ENCODE data around the gene TAL1.

The TAL1 gene

DNA sequence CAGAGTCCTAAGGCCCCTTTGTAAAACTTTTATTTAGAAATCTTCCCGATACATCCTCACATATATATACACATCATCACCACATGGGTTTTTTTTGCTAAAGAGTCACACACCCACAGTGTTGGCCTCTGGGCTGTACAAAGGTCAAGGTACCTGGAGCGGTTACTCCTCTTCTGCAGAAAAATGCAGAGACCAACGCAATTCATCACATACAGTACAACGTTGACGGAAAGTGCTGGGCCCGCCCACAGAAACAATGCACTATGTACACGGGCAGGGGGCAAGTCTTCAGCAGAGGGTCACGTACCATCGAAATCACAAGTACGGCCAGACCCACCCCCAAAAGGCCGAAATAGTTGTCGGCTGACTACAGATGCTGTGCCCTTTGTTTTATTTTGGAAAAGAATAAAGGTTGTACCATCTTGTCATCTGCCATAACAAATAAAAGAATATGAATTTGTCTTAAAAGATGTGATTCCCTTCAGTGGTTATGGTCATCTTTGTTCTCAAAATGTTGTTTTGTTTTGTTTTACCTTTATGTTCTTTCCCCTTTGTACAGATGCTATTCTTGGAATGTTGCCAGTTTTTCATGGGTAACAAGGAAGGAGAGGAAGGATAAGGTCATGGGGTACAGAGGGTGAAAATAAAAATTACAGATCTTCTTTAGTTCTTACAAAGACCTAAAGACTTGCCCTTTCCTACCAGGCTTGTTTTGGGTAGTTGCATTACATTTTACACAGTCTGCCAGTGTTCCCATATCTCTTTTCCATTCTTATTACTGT is 15.6 kb downstream of the TAL1 start:
- no peaks in the 10 kb centered on the region for H3K4me1 ChIP-seq (ENCODE audit: control insufficient read depth, insufficient read depth, low read length)
- H3K27ac ChIP-seq (ENCODE audit: low read depth, low read length): no peak overlapping the region
- peaks cover 4% of the 10 kb centered on the region for H3K27me3 ChIP-seq (ENCODE audit: control insufficient read depth, insufficient read depth, low read length)
- H3K4me3 ChIP-seq (ENCODE audit: low read length): no peak overlapping the region
- no peak overlapping the region for H3K9ac ChIP-seq (ENCODE audit: low read length)
- H3K36me3 ChIP-seq (ENCODE audit: control insufficient read depth, insufficient read depth, low read length): no peaks in the 10 kb centered on the region

DNA sequence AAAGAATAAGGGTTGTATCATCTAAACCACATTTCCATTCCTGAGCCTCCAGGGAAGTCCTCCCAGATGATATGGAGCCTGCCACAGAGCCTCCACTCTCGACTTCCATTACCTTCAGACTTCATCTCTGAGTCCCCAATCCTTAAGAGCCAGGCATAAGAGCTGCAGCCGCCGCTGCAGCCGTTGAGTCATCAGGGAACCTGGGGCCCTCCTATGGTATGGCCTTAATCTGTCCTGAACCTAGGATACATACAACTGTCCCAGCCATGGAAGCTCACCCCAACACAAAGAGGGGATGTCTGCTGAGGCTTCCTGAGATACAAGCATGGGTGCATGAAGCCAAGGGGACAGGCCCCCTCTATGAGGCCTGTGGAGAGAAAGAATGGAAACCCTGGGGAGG is 16.3 kb downstream of the TAL1 start:
- H3K27me3 ChIP-seq (ENCODE audit: control insufficient read depth, insufficient read depth, low read length): no peaks in the 10 kb centered on the region
- no peak overlapping the region for H3K27ac ChIP-seq (ENCODE audit: low read depth, low read length)

DNA sequence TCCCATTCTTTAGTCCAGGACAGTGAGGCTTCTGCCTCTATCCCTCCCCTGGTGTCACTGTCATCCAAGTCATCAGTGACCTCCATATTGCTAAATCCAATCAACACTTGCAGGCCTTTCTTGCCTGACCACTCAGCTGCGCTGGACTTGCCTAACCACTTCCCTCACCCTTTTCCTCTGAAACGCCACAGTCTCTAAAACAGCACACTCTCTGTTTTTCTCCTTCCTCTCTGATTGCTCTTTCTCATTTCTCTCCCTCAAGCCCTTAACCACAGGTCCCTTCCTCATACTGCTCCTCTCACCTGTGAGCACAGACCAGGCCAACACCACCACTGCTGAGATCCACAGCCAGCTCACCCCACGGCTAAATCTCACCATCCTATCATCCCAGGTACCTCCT is 17.5 kb downstream of the TAL1 start:
- Histone ChIP-seq H3K36me3 (ENCODE audit: control insufficient read depth, insufficient read depth, low read length) (no peaks in the 10 kb centered on the region), H3K9ac (ENCODE audit: low read length) (no peak overlapping the region), H3K27me3 (ENCODE audit: control insufficient read depth, insufficient read depth, low read length) (no peaks in the 10 kb centered on the region), H3K27ac (ENCODE audit: low read depth, low read length) (no peak overlapping the region), H3K4me1 (ENCODE audit: control insufficient read depth, insufficient read depth, low read length) (no peaks in the 10 kb centered on the region), H3K4me3 (ENCODE audit: low read length) (no peak overlapping the region)

More for the DNA sequence above, 16.3 kb downstream of the TAL1 start:
- H3K36me3 ChIP-seq (ENCODE audit: control insufficient read depth, insufficient read depth, low read length): no peaks in the 10 kb centered on the region
- H3K4me3 ChIP-seq (ENCODE audit: low read length): no peak overlapping the region
- no peak overlapping the region for H3K9ac ChIP-seq (ENCODE audit: low read length)
- H3K4me1 ChIP-seq (ENCODE audit: control insufficient read depth, insufficient read depth, low read length): no peaks in the 10 kb centered on the region

DNA sequence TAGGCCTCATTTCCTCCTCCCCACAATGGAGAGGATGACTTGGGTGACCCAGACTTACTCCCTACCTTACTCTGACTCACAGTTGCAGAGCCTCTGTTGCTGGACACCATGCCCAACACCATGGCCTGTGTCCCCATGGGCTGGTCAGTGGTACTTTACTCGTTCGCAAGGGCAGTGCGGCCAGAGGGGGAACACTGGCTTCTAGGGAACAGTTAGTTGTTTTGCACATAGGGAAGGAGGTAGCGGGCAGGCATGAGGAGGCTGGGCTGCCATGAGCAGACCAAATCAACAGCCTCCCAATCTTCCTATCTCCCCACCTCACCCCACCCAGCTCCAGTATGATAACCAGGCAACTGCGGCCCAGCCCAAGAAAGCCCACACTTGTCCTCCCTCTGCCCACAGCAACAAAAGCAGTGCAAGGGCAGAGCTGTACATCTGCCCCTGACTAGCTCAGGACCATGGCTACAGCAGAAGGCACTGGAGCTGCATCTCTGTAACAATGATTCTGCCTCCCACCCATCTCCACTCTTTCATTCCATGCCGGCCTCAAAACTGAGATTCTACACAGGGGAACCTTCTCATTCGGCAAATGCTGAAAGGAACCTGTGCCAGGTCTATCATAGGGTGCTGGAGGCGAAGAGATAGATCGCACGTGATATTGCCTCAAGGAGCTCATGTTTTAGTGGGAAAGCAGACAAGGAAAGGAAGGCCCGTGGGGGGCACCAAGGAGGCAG is 18.6 kb downstream of the TAL1 start:
- H3K9ac ChIP-seq (ENCODE audit: low read length): no peak overlapping the region
- no peaks in the 10 kb centered on the region for H3K4me1 ChIP-seq (ENCODE audit: control insufficient read depth, insufficient read depth, low read length)
- H3K36me3 ChIP-seq (ENCODE audit: control insufficient read depth, insufficient read depth, low read length): no peaks in the 10 kb centered on the region
- H3K4me3 ChIP-seq (ENCODE audit: low read length): no peak overlapping the region
- no peaks in the 10 kb centered on the region for H3K27me3 ChIP-seq (ENCODE audit: control insufficient read depth, insufficient read depth, low read length)
- no peak overlapping the region for H3K27ac ChIP-seq (ENCODE audit: low read depth, low read length)

DNA sequence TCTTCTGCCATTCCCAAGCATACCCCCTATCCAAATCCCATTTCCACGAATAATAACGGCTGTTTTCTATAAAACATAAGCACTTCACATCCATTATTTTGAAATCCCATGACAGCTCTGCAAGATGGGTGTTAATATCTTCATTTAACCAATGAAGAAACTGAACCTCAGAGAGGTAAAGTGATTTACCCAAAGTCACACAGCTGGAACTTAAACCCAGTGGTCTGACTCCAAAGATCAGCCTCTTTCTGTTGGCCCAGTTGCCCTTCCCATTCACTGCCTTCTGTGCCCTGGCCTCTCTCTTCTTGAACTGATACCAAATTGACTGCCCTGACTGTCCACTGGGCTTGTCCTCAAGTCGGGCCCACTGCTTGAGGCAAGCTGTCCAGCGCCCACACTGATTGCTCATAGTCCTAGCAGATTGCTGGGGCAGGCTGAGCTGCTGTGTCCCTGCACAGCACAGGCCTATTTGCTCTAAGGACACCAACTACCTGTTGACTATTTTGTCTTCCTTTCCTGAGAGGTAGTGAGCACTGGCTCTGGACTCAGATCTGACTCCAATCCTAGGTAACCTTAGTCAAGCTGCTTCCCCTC is 19.3 kb downstream of the TAL1 start:
- no peaks in the 10 kb centered on the region for H3K4me1 ChIP-seq (ENCODE audit: control insufficient read depth, insufficient read depth, low read length)
- H3K27ac ChIP-seq (ENCODE audit: low read depth, low read length): no peak overlapping the region

DNA sequence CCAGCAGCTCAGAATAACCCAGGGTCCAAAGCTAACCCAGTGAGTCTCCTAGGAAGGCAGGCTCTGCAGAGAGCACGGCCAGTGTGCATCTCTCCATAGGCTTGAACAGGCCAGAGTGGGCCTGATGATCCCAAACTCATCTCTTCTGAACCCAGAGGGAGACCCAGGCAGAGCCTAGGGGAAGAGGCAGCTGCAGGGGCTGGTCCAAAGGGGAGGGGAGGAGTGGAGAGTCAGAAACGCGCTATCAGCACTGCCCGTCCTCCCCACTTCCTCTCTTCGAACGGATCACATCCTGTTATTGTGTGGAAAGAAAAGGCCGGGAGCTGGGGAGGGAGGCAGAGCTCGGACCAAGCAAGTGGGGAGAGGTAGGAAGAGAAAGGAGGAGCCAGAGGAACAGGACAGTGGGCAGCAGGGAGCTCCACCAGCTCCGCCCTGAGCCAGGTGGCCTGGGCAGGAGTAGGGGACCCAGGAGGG is 20.2 kb downstream of the TAL1 start:
- Histone ChIP-seq H3K9ac (ENCODE audit: low read length) (no peak overlapping the region), H3K27me3 (ENCODE audit: control insufficient read depth, insufficient read depth, low read length) (no peaks in the 10 kb centered on the region), H3K27ac (ENCODE audit: low read depth, low read length) (no peak overlapping the region), H3K36me3 (ENCODE audit: control insufficient read depth, insufficient read depth, low read length) (no peaks in the 10 kb centered on the region), H3K4me3 (ENCODE audit: low read length) (no peak overlapping the region), H3K4me1 (ENCODE audit: control insufficient read depth, insufficient read depth, low read length) (no peaks in the 10 kb centered on the region)

More for the DNA sequence above, 19.3 kb downstream of the TAL1 start:
- no peaks in the 10 kb centered on the region for H3K27me3 ChIP-seq (ENCODE audit: control insufficient read depth, insufficient read depth, low read length)
- H3K4me3 ChIP-seq (ENCODE audit: low read length): no peak overlapping the region
- H3K36me3 ChIP-seq (ENCODE audit: control insufficient read depth, insufficient read depth, low read length): no peaks in the 10 kb centered on the region
- H3K9ac ChIP-seq (ENCODE audit: low read length): no peak overlapping the region

DNA sequence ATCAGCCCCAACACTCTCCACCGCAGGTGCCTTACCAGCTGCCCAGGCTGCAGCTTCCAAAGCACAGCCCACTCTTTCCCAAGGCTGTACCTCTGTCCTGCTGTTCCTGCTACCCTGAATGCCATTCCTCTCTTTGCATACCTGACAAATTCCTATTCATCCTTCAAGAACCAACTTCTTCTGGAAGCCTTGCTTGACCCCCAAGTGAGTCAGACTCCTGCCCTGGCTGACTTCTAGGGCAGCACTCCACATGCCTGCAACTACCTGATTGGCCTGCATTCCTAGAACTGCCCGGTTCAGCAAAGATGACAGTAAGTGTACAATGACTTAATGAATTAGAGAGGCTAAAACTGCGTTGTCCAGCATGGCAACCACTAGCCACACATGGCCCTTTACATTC is 21.4 kb downstream of the TAL1 start:
- Histone ChIP-seq H3K9ac (ENCODE audit: low read length) (no peak overlapping the region), H3K4me1 (ENCODE audit: control insufficient read depth, insufficient read depth, low read length) (no peaks in the 10 kb centered on the region), H3K27ac (ENCODE audit: low read depth, low read length) (no peak overlapping the region), H3K27me3 (ENCODE audit: control insufficient read depth, insufficient read depth, low read length) (no peaks in the 10 kb centered on the region), H3K36me3 (ENCODE audit: control insufficient read depth, insufficient read depth, low read length) (no peaks in the 10 kb centered on the region), H3K4me3 (ENCODE audit: low read length) (no peak overlapping the region)

DNA sequence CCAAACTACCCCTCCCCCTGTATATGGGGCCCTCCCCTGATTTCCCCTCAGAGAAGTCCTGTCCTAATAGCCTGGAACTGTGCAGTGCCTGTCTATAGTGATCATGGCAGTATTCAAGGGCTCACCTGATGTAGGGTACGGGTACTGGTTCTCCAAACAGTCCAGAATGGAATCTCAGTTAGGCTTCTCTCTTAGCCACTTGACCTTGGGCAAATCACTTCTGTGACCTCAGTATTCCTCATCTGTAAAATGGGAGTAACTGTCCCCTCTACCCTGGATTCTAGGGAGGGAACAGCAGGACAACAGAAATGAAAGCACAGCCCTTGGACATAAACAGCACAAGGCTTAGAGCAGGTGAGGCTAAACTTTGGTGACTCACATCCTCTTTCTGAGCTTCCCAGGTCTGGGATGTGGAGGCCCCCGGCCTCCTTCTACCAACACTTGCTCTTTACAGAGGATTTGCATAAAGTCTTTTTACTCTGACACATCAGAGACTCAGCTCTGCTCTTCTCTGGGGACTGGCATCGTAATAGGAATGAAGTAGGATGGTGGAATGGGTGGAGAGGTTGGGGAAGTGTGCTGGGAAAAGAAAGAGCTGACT is 22.2 kb downstream of the TAL1 start:
- Histone ChIP-seq H3K9ac (ENCODE audit: low read length) (no peak overlapping the region), H3K36me3 (ENCODE audit: control insufficient read depth, insufficient read depth, low read length) (no peaks in the 10 kb centered on the region), H3K4me3 (ENCODE audit: low read length) (no peak overlapping the region), H3K27ac (ENCODE audit: low read depth, low read length) (no peak overlapping the region), H3K4me1 (ENCODE audit: control insufficient read depth, insufficient read depth, low read length) (no peaks in the 10 kb centered on the region), H3K27me3 (ENCODE audit: control insufficient read depth, insufficient read depth, low read length) (no peaks in the 10 kb centered on the region)

DNA sequence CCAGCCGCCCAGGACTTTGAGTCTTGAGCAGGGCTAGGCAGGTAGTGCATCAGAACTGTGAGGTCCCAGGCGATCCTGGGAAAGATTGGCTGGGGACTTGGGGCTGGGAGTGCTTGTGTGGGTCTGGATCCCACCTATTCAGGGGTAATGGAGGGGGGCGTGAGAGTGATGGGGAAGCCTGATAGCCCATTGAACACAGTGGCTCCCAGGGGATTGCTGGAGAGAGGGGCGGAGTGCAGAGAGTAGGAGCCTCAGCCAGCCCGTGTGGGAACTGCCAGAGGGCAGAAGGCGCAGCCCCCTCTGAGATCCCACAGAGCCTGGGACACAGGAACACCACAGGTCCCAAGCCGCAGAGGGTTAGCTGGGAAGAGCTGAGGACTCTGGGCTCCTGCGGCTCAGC is 22.9 kb downstream of the TAL1 start:
- H3K9ac ChIP-seq (ENCODE audit: low read length): no peak overlapping the region
- no peaks in the 10 kb centered on the region for H3K4me1 ChIP-seq (ENCODE audit: control insufficient read depth, insufficient read depth, low read length)
- no peak overlapping the region for H3K27ac ChIP-seq (ENCODE audit: low read depth, low read length)
- H3K36me3 ChIP-seq (ENCODE audit: control insufficient read depth, insufficient read depth, low read length): no peaks in the 10 kb centered on the region
- no peaks in the 10 kb centered on the region for H3K27me3 ChIP-seq (ENCODE audit: control insufficient read depth, insufficient read depth, low read length)
- H3K4me3 ChIP-seq (ENCODE audit: low read length): no peak overlapping the region

DNA sequence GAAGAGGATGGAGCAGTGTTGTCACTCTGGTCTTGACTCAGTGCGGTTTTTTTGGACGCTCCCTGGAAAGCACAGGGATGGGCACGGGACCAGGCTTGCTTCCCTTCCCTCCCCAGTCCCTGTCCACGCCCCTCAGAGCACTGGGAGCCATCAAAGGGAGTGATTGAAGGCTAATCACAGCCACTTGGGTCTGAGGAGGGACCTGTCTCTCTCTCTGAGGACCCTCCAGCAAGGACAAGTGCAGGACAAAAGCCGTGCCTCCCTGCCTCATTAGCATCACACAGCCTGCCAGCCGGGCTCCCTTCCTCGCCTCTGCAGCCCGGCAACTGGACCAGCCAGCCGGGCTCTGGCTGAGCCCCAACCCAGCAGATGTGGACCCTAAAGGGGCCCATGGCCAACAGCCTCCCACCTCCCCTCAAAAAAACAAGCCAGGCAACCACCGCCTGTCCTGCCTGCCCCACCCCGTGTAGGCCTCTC is 23.6 kb downstream of the TAL1 start:
- no peak overlapping the region for H3K27ac ChIP-seq (ENCODE audit: low read depth, low read length)
- no peaks in the 10 kb centered on the region for H3K27me3 ChIP-seq (ENCODE audit: control insufficient read depth, insufficient read depth, low read length)
- no peaks in the 10 kb centered on the region for H3K36me3 ChIP-seq (ENCODE audit: control insufficient read depth, insufficient read depth, low read length)
- H3K4me3 ChIP-seq (ENCODE audit: low read length): no peak overlapping the region
- H3K9ac ChIP-seq (ENCODE audit: low read length): no peak overlapping the region
- no peaks in the 10 kb centered on the region for H3K4me1 ChIP-seq (ENCODE audit: control insufficient read depth, insufficient read depth, low read length)

DNA sequence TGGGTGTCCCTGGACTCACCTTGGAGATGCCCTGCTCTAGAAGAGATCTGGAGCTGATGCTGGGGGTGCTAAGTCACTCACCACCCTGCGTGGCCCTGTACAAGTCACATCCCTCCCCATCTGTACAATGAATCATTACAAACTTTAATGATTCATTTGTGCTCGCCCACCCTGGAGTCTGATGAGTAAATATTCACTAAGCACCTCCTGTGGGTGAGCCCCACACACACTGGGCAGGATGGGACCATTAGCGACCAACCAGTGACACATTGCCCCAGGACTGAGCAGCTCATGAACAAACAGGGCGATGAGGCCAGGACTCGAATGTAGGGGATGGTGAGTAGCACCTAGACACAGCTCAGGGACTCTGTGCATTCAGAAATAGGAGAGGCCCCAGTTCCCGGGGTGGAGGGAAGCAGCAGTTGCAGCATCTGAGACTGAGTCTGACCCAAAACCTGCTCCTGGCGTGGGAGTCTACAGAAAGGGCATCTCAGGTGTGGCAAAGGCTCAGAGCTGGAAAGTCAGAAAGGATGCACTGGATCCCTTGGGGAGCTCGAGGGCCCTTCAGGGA is 24.1 kb downstream of the TAL1 start:
- no peak overlapping the region for H3K27ac ChIP-seq (ENCODE audit: low read depth, low read length)
- H3K36me3 ChIP-seq (ENCODE audit: control insufficient read depth, insufficient read depth, low read length): no peaks in the 10 kb centered on the region
- no peak overlapping the region for H3K9ac ChIP-seq (ENCODE audit: low read length)
- no peaks in the 10 kb centered on the region for H3K27me3 ChIP-seq (ENCODE audit: control insufficient read depth, insufficient read depth, low read length)
- H3K4me3 ChIP-seq (ENCODE audit: low read length): no peak overlapping the region
- no peaks in the 10 kb centered on the region for H3K4me1 ChIP-seq (ENCODE audit: control insufficient read depth, insufficient read depth, low read length)

DNA sequence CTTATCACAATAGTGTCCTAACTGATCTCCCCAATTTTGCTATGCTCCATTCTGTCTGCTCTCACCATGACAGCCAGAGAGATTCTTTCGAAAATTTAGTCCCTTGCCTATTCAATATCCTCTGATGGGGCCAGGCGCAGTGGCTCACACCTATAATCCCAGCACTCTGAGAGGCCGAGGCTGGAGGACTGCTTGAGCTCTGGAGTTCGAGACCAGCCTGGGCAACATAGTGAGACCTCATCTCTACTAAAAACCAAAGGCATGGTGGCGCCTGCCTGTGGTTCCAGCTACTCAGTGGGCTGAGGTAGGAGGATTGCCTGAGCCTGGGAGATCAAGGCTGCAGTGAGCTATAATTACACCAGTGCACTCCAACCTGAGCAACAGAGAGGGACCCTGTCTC is 26.1 kb downstream of the TAL1 start:
- Histone ChIP-seq H3K27me3 (ENCODE audit: control insufficient read depth, insufficient read depth, low read length) (no peaks in the 10 kb centered on the region), H3K27ac (ENCODE audit: low read depth, low read length) (no peak overlapping the region), H3K36me3 (ENCODE audit: control insufficient read depth, insufficient read depth, low read length) (no peaks in the 10 kb centered on the region), H3K4me1 (ENCODE audit: control insufficient read depth, insufficient read depth, low read length) (no peaks in the 10 kb centered on the region), H3K4me3 (ENCODE audit: low read length) (no peak overlapping the region), H3K9ac (ENCODE audit: low read length) (no peak overlapping the region)
